ENCODE data around the gene MLLT3.

MLLT3 gene

DNA sequence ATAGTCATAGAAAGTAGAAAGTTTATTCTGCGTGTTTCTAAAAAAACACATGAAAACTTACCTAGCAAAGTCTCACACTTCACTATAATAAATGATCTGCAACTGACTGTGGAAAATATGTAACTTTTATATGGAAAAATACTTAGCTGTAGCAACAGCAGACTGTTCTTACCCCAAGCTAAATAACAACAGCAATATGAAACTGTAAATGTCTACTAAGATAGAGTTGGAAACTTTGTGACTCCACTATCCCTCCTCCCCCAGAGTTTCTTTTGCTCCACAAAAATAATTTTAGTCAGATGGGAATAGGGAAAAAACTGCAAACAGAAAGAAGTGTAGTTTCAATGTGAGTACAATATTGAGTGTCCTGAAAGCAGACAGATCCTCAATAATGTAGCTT lies 21.0 kb downstream of the MLLT3 start:
- TF ChIP-seq, protein P1, sequence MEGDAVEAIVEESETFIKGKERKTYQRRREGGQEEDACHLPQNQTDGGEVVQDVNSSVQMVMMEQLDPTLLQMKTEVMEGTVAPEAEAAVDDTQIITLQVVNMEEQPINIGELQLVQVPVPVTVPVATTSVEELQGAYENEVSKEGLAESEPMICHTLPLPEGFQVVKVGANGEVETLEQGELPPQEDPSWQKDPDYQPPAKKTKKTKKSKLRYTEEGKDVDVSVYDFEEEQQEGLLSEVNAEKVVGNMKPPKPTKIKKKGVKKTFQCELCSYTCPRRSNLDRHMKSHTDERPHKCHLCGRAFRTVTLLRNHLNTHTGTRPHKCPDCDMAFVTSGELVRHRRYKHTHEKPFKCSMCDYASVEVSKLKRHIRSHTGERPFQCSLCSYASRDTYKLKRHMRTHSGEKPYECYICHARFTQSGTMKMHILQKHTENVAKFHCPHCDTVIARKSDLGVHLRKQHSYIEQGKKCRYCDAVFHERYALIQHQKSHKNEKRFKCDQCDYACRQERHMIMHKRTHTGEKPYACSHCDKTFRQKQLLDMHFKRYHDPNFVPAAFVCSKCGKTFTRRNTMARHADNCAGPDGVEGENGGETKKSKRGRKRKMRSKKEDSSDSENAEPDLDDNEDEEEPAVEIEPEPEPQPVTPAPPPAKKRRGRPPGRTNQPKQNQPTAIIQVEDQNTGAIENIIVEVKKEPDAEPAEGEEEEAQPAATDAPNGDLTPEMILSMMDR (IDR thresholded peaks at IDR 0.05; ENCODE audit: control insufficient read depth, insufficient read depth, low read depth, low read length, missing control alignments) = no peak
- H3K4me3 ChIP-seq (ENCODE audit: control insufficient read depth, low read depth, low read length) = no peak overlapping the region
- DNase-seq (ENCODE audit: low read depth) = no peak

DNA sequence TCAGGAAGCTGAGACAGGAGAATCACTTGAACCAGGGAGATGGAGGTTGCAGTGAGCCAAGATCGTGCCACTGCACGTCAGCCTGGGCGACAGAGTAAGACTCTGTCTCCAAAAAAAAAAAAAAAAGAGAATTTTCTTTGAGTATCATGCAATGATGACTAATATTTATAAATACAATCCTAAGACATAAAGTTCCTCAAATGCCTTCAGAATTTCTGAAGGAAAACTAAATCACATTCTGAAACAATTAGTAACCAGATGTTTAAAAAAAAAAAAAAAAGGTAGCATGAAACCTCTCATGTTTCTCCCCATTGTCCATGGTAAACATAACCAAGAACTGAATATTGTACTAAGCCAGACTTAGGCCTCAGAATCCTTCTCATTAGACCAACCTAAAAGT lies 23.1 kb downstream of the MLLT3 start:
- H3K4me3 ChIP-seq (ENCODE audit: control insufficient read depth, low read depth, low read length) = no peak overlapping the region
- no peak for DNase-seq (ENCODE audit: low read depth)
- TF ChIP-seq, protein P1 (IDR thresholded peaks at IDR 0.05; ENCODE audit: control insufficient read depth, insufficient read depth, low read depth, low read length, missing control alignments) = no peak

DNA sequence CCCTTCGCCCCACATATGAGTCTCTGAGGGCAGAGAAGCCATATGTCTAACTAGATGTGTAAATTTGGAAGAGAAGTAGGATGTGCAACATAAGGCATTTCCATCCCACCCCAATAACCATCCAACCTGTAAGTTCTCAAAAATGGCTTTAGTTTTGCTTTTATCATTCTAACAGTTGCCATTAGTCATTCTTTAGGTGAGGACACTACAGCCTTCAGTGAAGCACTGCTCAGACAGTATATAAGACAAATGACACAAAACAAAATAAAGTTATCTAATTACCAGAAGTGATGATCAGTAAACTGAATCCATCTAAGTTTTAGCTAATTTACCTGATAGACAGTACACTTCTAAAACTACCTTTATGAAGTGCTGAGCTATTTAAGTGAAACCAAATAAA lies 23.9 kb downstream of the MLLT3 start:
- TF ChIP-seq, protein P1 (IDR thresholded peaks at IDR 0.05; ENCODE audit: control insufficient read depth, insufficient read depth, low read depth, low read length, missing control alignments) = no peak
- no peak overlapping the region for H3K4me3 ChIP-seq (ENCODE audit: control insufficient read depth, low read depth, low read length)
- no peak for DNase-seq (ENCODE audit: low read depth)

DNA sequence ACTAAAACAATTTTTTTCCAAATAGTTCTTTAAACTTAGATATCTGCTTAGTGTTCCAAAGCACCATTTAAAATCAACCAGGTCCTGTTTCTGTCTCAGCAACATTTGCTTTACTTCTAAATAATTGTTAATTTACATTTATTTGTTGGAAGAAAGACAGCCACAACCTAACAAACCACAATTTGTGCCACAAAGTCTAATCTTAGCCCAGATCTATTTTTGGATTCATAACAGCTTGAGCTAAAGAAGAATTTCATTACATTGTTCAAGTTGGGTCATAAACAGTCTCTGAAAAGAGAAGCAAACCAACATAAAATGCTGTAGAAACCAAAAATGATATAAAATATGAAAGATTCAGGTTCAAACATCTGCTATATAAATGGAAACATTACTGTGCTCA lies 24.4 kb downstream of the MLLT3 start:
- no peak for DNase-seq (ENCODE audit: low read depth)

DNA sequence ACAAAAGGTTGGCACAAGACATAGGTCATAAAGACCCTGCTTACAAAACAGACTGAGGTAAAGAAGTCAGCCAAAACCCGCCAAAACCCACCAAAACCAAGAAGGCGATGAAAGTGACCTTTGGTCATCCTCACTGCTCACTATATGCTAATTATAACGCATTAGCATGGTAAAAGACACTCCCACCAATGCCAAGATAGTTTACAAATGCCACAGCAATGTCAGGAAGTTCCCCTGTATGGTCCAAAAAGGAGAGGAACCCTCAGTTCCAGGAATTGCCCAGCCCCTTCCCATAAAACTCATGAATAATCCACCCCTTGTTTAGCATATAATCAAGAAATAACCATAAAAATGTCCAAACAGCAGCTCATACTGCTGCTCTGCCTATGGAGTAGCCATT lies 27.7 kb downstream of the MLLT3 start:
- no peak overlapping the region for H3K4me3 ChIP-seq (ENCODE audit: control insufficient read depth, low read depth, low read length)
- DNase-seq (ENCODE audit: low read depth) = no peak
- TF ChIP-seq, protein P1 (IDR thresholded peaks at IDR 0.05; ENCODE audit: control insufficient read depth, insufficient read depth, low read depth, low read length, missing control alignments) = no peak

More for the DNA sequence above, 24.4 kb downstream of the MLLT3 start:
- TF ChIP-seq, protein P1 (IDR thresholded peaks at IDR 0.05; ENCODE audit: control insufficient read depth, insufficient read depth, low read depth, low read length, missing control alignments) = no peak
- H3K4me3 ChIP-seq (ENCODE audit: control insufficient read depth, low read depth, low read length) = no peak overlapping the region

DNA sequence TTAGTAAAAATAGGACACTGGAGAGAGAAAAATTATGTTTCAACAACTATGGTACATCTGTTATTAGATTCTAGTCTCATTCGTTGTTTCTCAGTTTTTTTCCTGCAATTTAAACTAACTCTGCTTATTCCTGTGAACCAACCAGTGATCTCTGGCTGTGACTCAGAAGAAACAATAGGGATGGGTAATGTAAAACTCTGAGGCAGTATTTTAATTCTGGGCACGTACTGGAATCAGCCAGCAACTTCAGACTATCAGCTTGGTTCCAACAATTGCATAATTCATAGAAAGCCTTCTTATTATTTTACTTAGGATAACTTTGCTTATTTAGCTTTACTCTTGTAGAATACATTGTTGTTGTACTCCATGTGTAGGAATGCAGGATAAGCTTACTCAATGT lies 28.8 kb downstream of the MLLT3 start:
- peak; percentile 41 for DNase-seq (ENCODE audit: low read depth)
- TF ChIP-seq, protein P1 (IDR thresholded peaks at IDR 0.05; ENCODE audit: control insufficient read depth, insufficient read depth, low read depth, low read length, missing control alignments) = no peak
- H3K4me3 ChIP-seq (ENCODE audit: control insufficient read depth, low read depth, low read length) = no peak overlapping the region

DNA sequence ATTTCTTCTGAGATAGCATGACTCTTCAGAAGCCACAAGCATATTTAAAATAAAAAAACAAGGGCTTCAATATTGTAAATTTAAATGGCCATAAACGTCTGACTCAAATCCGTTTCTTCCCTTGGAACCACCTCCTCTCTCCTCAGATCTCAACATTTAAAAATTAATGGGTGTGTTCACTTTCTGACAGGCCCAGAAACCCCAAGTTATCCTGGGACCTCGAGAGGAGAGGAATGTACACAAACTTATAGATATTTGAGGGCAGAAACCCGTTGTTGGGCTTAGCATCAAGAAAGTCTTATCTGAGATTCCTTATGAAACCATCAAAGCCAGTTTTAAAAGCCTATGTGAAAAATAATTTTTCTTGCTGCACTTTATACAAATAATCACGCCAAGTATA lies 29.2 kb downstream of the MLLT3 start:
- DNase-seq (ENCODE audit: low read depth) = no peak
- H3K4me3 ChIP-seq (ENCODE audit: control insufficient read depth, low read depth, low read length) = no peak overlapping the region
- TF ChIP-seq, protein P1 (IDR thresholded peaks at IDR 0.05; ENCODE audit: control insufficient read depth, insufficient read depth, low read depth, low read length, missing control alignments) = no peak
